Raji (cell line): ENCODE measurements around the gene SAMD11.

Experiments
- POLR2A ChIP-seq: IDR thresholded peaks from 2 replicates; pipeline ENCODE4 v1.6.1; 2011; ENCODE audit warnings: low read depth, low read length, control low read depth; ENCODE audit not compliant: insufficient read depth

SAMD11 gene, protein sequence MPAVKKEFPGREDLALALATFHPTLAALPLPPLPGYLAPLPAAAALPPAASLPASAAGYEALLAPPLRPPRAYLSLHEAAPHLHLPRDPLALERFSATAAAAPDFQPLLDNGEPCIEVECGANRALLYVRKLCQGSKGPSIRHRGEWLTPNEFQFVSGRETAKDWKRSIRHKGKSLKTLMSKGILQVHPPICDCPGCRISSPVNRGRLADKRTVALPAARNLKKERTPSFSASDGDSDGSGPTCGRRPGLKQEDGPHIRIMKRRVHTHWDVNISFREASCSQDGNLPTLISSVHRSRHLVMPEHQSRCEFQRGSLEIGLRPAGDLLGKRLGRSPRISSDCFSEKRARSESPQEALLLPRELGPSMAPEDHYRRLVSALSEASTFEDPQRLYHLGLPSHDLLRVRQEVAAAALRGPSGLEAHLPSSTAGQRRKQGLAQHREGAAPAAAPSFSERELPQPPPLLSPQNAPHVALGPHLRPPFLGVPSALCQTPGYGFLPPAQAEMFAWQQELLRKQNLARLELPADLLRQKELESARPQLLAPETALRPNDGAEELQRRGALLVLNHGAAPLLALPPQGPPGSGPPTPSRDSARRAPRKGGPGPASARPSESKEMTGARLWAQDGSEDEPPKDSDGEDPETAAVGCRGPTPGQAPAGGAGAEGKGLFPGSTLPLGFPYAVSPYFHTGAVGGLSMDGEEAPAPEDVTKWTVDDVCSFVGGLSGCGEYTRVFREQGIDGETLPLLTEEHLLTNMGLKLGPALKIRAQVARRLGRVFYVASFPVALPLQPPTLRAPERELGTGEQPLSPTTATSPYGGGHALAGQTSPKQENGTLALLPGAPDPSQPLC

DNA sequence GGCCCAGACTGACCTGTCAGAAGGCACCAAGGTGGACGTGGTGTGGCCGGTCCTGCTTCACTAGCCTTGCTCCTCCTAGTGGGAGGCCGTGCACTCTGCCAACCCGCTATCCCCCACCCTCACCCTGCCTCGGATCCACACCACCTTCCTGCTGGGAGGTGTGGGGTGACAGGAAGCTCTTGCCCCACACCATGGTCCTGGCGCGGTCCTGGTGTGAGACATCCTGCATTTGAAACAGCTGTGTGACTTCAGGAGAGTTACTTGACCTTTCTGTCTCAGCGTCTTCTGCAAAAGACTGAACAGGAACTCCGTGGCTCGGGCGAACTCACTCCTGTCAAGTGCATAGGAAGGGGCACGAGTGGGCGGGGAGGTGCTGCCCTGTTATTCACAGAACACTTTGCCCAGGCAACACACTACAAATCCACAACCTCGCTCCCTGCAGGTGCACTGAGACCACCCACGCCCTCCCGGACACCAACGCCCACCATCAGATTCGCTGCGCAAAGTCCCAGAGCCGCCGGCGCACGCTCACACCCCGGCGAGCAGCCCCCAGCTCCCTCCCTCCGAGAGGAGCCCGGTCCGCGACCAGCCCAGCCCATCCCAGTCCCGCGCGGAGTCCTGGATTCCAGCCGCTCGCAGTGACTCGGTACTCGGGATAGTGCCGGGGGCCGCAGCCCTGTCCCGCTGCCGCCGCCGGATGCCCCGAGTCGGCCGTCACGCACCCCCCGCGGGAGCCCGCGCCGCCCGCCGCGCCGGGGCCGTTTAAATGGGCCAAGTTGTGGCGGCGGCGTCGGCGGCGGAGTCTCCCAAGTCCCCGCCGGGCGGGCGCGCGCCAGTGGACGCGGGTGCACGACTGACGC lies at the start of gene SAMD11:
SAMD11 (plus strand) TSS at position 793 of the 860 bp plus-strand sequence. CDS start 509 bp downstream, outside the sequence.
- no peak for TF ChIP-seq POLR2A

GRCh38 chr1:886311-886710 lies 37.4 kb upstream of the SAMD11 start:
- no peak for TF ChIP-seq POLR2A

- TF ChIP-seq POLR2A = no peak
These were observed 37.0 kb upstream of the SAMD11 start for GRCh38 chr1:886760-887159.

DNA sequence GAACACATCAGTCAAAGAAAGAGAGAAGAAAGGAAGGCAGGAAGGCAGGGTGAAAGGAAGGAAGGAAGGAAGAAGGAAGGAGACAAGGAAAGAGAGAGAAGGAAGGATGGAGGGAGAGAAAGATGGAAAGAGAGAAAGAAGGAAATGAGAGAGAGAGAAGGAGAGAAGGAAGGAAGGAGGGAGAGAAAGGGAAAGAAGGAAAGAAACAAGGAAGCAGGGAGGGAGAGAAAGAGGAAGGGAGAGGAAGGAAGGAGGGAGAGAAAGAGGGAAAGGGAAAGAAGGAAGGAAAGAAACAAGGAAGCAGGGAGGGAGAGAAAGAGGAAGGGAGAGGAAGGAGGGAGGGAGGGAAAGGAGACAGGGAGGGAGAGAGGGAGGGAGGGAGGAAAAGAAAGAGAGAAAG lies 35.4 kb upstream of the SAMD11 start:
- TF ChIP-seq POLR2A = no peak

GRCh38 chr1:890661-891060 lies 33.1 kb upstream of the SAMD11 start:
- TF ChIP-seq POLR2A = no peak

- no peak for TF ChIP-seq POLR2A
These were observed 26.5 kb upstream of the SAMD11 start for GRCh38 chr1:897226-897625.

DNA sequence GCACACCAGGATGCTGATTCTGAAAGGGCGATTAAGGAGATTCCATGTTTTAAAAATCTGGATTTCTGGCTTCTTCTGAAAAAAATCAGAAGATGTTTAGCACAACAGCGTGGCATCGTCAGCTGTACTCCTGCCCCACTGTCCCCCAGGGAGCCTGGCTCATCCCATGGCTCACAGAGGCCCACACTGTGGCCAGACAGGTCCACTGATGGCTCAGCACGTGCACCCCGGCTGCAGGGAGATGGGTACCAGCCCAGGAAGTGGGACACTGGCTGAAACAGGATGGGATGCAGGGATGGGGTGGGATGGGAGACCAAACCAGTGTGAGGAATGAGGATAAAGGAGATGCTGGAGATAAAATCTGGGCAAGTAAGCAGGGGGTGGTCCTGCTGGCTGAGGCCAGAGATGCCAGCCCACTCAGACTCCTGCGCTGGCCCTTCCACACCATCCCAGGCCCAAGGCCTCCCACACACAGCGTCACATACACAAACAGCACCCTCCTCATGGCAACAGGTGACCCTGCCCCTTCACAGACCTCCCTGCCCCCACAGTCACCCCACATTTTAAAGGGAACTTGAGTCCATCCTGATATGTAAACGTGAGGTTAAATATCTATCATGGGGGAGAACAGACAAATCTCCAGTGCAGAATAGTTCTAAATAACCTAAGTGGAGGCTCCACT lies 23.9 kb upstream of the SAMD11 start:
- TF ChIP-seq POLR2A = no peak

- no peak for TF ChIP-seq POLR2A
These were observed 22.4 kb upstream of the SAMD11 start for GRCh38 chr1:901108-901859.

DNA sequence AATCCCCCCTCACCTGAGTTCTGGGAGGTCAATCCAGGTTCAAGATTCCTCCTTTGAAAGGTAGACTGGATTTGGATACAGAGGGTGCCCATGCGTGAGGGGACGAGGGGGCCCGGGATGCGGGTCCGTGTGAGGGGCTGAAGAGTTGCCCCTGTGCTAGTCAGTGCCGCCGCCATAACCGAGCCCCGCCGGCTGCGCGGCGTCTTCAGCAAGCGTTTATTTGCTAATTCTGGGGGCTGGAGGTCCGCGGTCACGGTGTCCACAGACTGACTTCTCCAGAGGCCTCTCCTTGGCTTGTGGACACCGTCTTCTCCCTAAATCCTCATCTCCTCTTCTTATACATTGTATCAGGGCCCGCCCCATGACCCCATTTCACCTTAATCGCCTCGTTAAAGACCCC lies 20.9 kb upstream of the SAMD11 start:
- no peak for TF ChIP-seq POLR2A

GRCh38 chr1:903305-903704 lies 20.4 kb upstream of the SAMD11 start:
- no peak for TF ChIP-seq POLR2A

GRCh38 chr1:903721-904271 lies 19.9 kb upstream of the SAMD11 start:
- TF ChIP-seq POLR2A = no peak

- peak; percentile 53 for TF ChIP-seq POLR2A
These were observed 19.3 kb upstream of the SAMD11 start for GRCh38 chr1:904310-904950.
